Stimulated activated memory B cell treated with anti-CD40 and anti-IgM and Interleukin-4, amounts not matched to agents 10 μg/mL and 1 μg/mL and 100 μg/mL, for 72 hours (primary cell): ENCODE data around the gene PRKCA.

Source experiments
- ATAC-seq: fragments of 150-1000 bp; cut with Tn5 transposase; 2 replicates; pipeline ENCODE4 v1.10.0; 2021
- H3K27ac Mint-ChIP-seq: one replicate; pipeline ENCODE4 v1.8.0; 2022; ENCODE audit warnings: mild to moderate bottlenecking, mixed read lengths
- H3K27me3 Mint-ChIP-seq: one replicate; pipeline ENCODE4 v1.8.0; 2022; ENCODE audit warnings: mixed read lengths
- H3K36me3 Mint-ChIP-seq: one replicate; pipeline ENCODE4 v1.8.0; 2022; ENCODE audit warnings: mixed read lengths
- H3K4me1 Mint-ChIP-seq: one replicate; pipeline ENCODE4 v1.8.0; 2022; ENCODE audit warnings: mixed read lengths
- H3K4me3 Mint-ChIP-seq: one replicate; pipeline ENCODE4 v1.8.0; 2022; ENCODE audit warnings: mild to moderate bottlenecking, moderate library complexity, mixed read lengths
- H3K9me3 Mint-ChIP-seq: one replicate; pipeline ENCODE4 v1.8.0; 2022; ENCODE audit warnings: mixed read lengths

PRKCA gene

GRCh38 chr17:66371561-66371960 is 69.1 kb downstream of the PRKCA start:
- peaks cover under 1% of the 10 kb centered on the region for H3K4me1 Mint-ChIP-seq
- H3K36me3 Mint-ChIP-seq, result no peaks in the 10 kb centered on the region

GRCh38 chr17:66372182-66372581 is 69.8 kb downstream of the PRKCA start:
- Mint-ChIP-seq H3K27me3 (no peaks in the 10 kb centered on the region), H3K27ac (no peak overlapping the region), H3K4me1 (no peaks in the 10 kb centered on the region), H3K4me3 (no peak overlapping the region), H3K9me3 (no peaks in the 10 kb centered on the region), H3K36me3 (no peaks in the 10 kb centered on the region)
- no peak for ATAC-seq

More at GRCh38 chr17:66371561-66371960, 69.1 kb downstream of the PRKCA start:
- no peaks in the 10 kb centered on the region for H3K9me3 Mint-ChIP-seq
- no peaks in the 10 kb centered on the region for H3K27me3 Mint-ChIP-seq
- no peak overlapping the region for H3K27ac Mint-ChIP-seq
- ATAC-seq, result no peak
- H3K4me3 Mint-ChIP-seq, result no peak overlapping the region

GRCh38 chr17:66373079-66373478 is 70.7 kb downstream of the PRKCA start:
- no peak overlapping the region for H3K27ac Mint-ChIP-seq
- no peaks in the 10 kb centered on the region for H3K9me3 Mint-ChIP-seq
- H3K4me3 Mint-ChIP-seq, result no peak overlapping the region
- H3K27me3 Mint-ChIP-seq, result no peaks in the 10 kb centered on the region
- ATAC-seq, result no peak
- no peaks in the 10 kb centered on the region for H3K4me1 Mint-ChIP-seq
- no peaks in the 10 kb centered on the region for H3K36me3 Mint-ChIP-seq

GRCh38 chr17:66373944-66374817 is 71.8 kb downstream of the PRKCA start:
- Mint-ChIP-seq H3K27ac (no peak overlapping the region), H3K27me3 (no peaks in the 10 kb centered on the region), H3K36me3 (no peaks in the 10 kb centered on the region), H3K4me3 (no peak overlapping the region), H3K4me1 (no peaks in the 10 kb centered on the region), H3K9me3 (no peaks in the 10 kb centered on the region)
- ATAC-seq, result no peak

GRCh38 chr17:66375121-66375520 is 72.7 kb downstream of the PRKCA start:
- no peaks in the 10 kb centered on the region for H3K27me3 Mint-ChIP-seq
- H3K9me3 Mint-ChIP-seq, result no peaks in the 10 kb centered on the region
- no peak for ATAC-seq
- no peaks in the 10 kb centered on the region for H3K4me1 Mint-ChIP-seq
- no peak overlapping the region for H3K27ac Mint-ChIP-seq
- no peak overlapping the region for H3K4me3 Mint-ChIP-seq
- H3K36me3 Mint-ChIP-seq, result no peaks in the 10 kb centered on the region

- no peaks in the 10 kb centered on the region for H3K4me1 Mint-ChIP-seq
- H3K27ac Mint-ChIP-seq, result no peak overlapping the region
- H3K9me3 Mint-ChIP-seq, result no peaks in the 10 kb centered on the region
- H3K27me3 Mint-ChIP-seq, result no peaks in the 10 kb centered on the region
- H3K36me3 Mint-ChIP-seq, result no peaks in the 10 kb centered on the region
- no peak for ATAC-seq
- H3K4me3 Mint-ChIP-seq, result no peak overlapping the region
Observed at GRCh38 chr17:66378296-66378695, 75.9 kb downstream of the PRKCA start.

GRCh38 chr17:66379544-66379943 is 77.1 kb downstream of the PRKCA start:
- no peak overlapping the region for H3K4me3 Mint-ChIP-seq
- no peaks in the 10 kb centered on the region for H3K9me3 Mint-ChIP-seq
- H3K27ac Mint-ChIP-seq, result no peak overlapping the region
- no peaks in the 10 kb centered on the region for H3K36me3 Mint-ChIP-seq
- ATAC-seq, result no peak
- no peaks in the 10 kb centered on the region for H3K4me1 Mint-ChIP-seq
- peaks cover under 1% of the 10 kb centered on the region for H3K27me3 Mint-ChIP-seq

GRCh38 chr17:66379996-66380395 is 77.6 kb downstream of the PRKCA start:
- Mint-ChIP-seq H3K36me3 (no peaks in the 10 kb centered on the region), H3K27me3 (peaks cover 5% of the 10 kb centered on the region), H3K4me3 (no peak overlapping the region), H3K4me1 (no peaks in the 10 kb centered on the region), H3K27ac (no peak overlapping the region), H3K9me3 (peaks cover 2% of the 10 kb centered on the region)
- ATAC-seq, result no peak

GRCh38 chr17:66381701-66382362 is 79.4 kb downstream of the PRKCA start:
- Mint-ChIP-seq H3K4me1 (no peaks in the 10 kb centered on the region), H3K36me3 (no peaks in the 10 kb centered on the region), H3K27me3 (peaks cover 8% of the 10 kb centered on the region), H3K27ac (no peak overlapping the region), H3K4me3 (no peak overlapping the region), H3K9me3 (peaks cover 2% of the 10 kb centered on the region)
- no peak for ATAC-seq

GRCh38 chr17:66383333-66383732 is 80.9 kb downstream of the PRKCA start:
- ATAC-seq, result no peak
- Mint-ChIP-seq H3K9me3 (peaks cover 2% of the 10 kb centered on the region), H3K4me3 (no peak overlapping the region), H3K27ac (no peak overlapping the region), H3K4me1 (no peaks in the 10 kb centered on the region), H3K27me3 (peaks cover 8% of the 10 kb centered on the region), H3K36me3 (no peaks in the 10 kb centered on the region)

GRCh38 chr17:66386498-66387351 is 84.3 kb downstream of the PRKCA start:
- Mint-ChIP-seq H3K27me3 (peaks cover 8% of the 10 kb centered on the region), H3K4me3 (no peak overlapping the region), H3K36me3 (no peaks in the 10 kb centered on the region), H3K9me3 (peaks cover 2% of the 10 kb centered on the region), H3K27ac (no peak overlapping the region), H3K4me1 (no peaks in the 10 kb centered on the region)
- no peak for ATAC-seq

GRCh38 chr17:66387392-66387981 is 85.1 kb downstream of the PRKCA start:
- H3K27ac Mint-ChIP-seq, result no peak overlapping the region
- peaks cover 8% of the 10 kb centered on the region for H3K27me3 Mint-ChIP-seq
- no peak for ATAC-seq
- H3K36me3 Mint-ChIP-seq, result no peaks in the 10 kb centered on the region
- no peak overlapping the region for H3K4me3 Mint-ChIP-seq
- H3K9me3 Mint-ChIP-seq, result peaks cover 2% of the 10 kb centered on the region
- H3K4me1 Mint-ChIP-seq, result no peaks in the 10 kb centered on the region

GRCh38 chr17:66392783-66393437 is 90.5 kb downstream of the PRKCA start:
- Mint-ChIP-seq H3K36me3 (no peaks in the 10 kb centered on the region), H3K4me1 (no peaks in the 10 kb centered on the region), H3K27me3 (no peaks in the 10 kb centered on the region), H3K4me3 (no peak overlapping the region), H3K27ac (no peak overlapping the region), H3K9me3 (no peaks in the 10 kb centered on the region)
- no peak for ATAC-seq

- H3K27ac Mint-ChIP-seq, result no peak overlapping the region
- H3K4me1 Mint-ChIP-seq, result no peaks in the 10 kb centered on the region
- H3K27me3 Mint-ChIP-seq, result peaks cover 13% of the 10 kb centered on the region
- H3K36me3 Mint-ChIP-seq, result no peaks in the 10 kb centered on the region
- ATAC-seq, result no peak
- H3K9me3 Mint-ChIP-seq, result peaks cover 4% of the 10 kb centered on the region
- no peak overlapping the region for H3K4me3 Mint-ChIP-seq
Observed at GRCh38 chr17:66395961-66396360, 93.5 kb downstream of the PRKCA start.
